Activated naive CD4-positive, alpha-beta T cell treated with anti-CD3 and anti-CD28 coated beads, Interleukin-2, amount 10 ng/mL, durations not matched to agents 7 days and 5 days (primary cell): ENCODE data around the gene EXOC4.
"Not testable (repeated sequence)": the region's sequence is repeated elsewhere in the genome, so short reads cannot be mapped to it uniquely, and the experiment has no call there.

Source experiments
- CTCF ChIA-PET: fragments of 350-600 bp; sonication (Branson Sonifier 250); formaldehyde crosslinking; loops from one replicate; lab custom pipeline; 2021; ENCODE audit warnings: antibody characterized with exemption; lab: Charles Lee
- DNase-seq: peaks from one replicate; pipeline ENCODE4 v3.0.0-alpha.2; 2020
- H3K27ac Mint-ChIP-seq: one replicate; pipeline ENCODE4 v1.8.0; 2021; ENCODE audit warnings: mild to moderate bottlenecking, moderate library complexity, mixed read lengths
- H3K27me3 Mint-ChIP-seq: one replicate; pipeline ENCODE4 v1.8.0; 2021; ENCODE audit warnings: mild to moderate bottlenecking, mixed read lengths
- H3K36me3 Mint-ChIP-seq: one replicate; pipeline ENCODE4 v1.8.0; 2021; ENCODE audit warnings: mixed read lengths
- H3K4me1 Mint-ChIP-seq: one replicate; pipeline ENCODE4 v1.8.0; 2021; ENCODE audit warnings: mixed read lengths
- H3K4me3 Mint-ChIP-seq: one replicate; pipeline ENCODE4 v1.8.0; 2021; ENCODE audit warnings: mild to moderate bottlenecking, moderate library complexity, mixed read lengths
- H3K9me3 Mint-ChIP-seq: one replicate; pipeline ENCODE4 v1.8.0; 2021; ENCODE audit warnings: mixed read lengths

Gene EXOC4

DNA sequence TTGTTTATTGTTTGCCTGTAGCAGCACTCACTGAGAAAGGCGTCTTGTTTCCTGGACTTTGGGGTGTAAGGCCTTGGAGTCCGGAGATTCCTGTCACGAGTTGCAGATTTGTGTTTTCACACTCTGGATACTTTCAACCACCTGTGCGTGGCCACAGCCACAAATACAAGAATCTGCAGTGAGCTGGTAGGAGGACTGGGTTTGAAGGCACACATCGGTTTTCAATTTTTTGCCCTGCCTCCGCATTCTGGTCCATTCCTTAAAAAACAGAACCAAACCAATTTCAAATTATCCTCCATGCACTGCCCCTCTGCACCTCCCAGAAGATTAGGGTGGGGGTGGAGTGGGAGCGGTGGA is 619 bp downstream of the EXOC4 start:
- Mint-ChIP-seq H3K4me1 (peaks cover 37% of the 10 kb centered on the region), H3K36me3 (peaks cover 11% of the 10 kb centered on the region), H3K4me3 (peak overlapping the region; percentile 95), H3K27ac (peak overlapping the region; percentile 95), H3K9me3 (no peaks in the 10 kb centered on the region), H3K27me3 (no peaks in the 10 kb centered on the region)
- DNase-seq, result peak; percentile 22
- CTCF ChIA-PET, result no interaction called here

DNA sequence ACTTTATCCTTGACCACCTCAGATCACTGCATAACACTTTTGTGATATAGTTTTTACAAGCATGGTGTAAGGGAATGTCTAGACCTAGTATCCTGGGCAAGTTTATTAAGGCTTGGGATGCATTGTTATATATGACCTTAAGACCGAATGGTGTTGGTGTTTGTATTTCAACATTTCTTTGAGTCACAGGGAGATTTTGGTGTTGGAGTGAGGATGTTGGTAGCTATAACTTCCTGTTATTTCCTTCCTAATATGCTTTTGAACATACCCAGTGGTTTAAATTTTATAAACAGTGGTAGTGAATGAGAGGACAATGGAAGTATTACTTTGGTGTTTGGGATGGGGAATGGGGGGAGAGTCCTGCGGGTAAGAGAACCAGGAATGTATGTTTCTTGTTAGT is 2.6 kb downstream of the EXOC4 start:
- CTCF ChIA-PET, result interaction anchor here (1.1 kb wide), 1 partner anchor 179 kb away, joined by 3 read pairs; no protein-coding TSS in a partner anchor
- H3K27ac Mint-ChIP-seq, result no peak overlapping the region
- H3K4me3 Mint-ChIP-seq, result no peak overlapping the region
- no peaks in the 10 kb centered on the region for H3K27me3 Mint-ChIP-seq
- no peaks in the 10 kb centered on the region for H3K9me3 Mint-ChIP-seq
- H3K4me1 Mint-ChIP-seq, result peaks cover 37% of the 10 kb centered on the region
- peaks cover 11% of the 10 kb centered on the region for H3K36me3 Mint-ChIP-seq
- no peak for DNase-seq

DNA sequence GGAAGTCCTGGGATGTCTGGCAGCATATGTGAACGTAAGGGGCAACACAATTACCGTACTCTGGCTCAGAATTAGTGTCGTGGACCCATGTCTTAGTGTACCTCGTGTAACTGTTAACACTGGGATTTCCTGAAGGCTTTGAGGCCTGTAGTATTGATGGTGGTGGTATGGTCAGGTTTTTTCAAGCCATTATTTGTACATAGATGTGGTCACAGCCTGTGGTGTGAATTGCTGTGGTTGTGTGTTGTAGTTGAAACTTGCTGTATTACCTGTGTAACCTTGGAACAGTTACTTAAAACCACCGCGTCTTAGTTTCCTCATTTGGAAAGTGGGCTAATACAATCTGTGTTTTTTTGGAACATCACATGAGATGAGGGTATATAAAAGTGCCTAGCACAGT is 5.3 kb downstream of the EXOC4 start:
- Mint-ChIP-seq H3K4me1 (peaks cover 29% of the 10 kb centered on the region), H3K9me3 (no peaks in the 10 kb centered on the region), H3K36me3 (peaks cover 9% of the 10 kb centered on the region), H3K27me3 (no peaks in the 10 kb centered on the region), H3K27ac (no peak overlapping the region), H3K4me3 (no peak overlapping the region)
- no peak for DNase-seq
- CTCF ChIA-PET, result no interaction called here

DNA sequence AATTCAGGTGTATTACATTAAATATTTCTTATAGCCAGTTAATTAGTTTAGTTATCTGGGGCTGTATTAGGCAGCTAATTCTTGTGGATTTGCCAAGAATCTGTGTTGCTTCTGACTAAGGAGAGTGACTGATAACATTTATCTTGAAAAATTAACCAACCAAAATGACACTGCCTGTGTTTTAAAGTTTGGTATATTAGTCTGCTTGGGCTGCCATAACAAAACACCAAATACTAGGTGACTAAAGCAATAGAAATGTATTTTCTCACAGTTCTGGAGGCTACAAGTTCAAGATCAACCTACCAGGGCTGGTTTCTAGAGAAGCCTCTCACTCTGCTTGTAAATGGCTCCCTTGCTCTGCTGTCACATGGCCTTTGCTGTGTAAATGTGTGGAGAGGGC is 12.9 kb downstream of the EXOC4 start:
- Mint-ChIP-seq H3K4me1 (peaks cover 3% of the 10 kb centered on the region), H3K9me3 (no peaks in the 10 kb centered on the region), H3K27me3 (no peaks in the 10 kb centered on the region), H3K27ac (no peak overlapping the region), H3K36me3 (peaks cover 9% of the 10 kb centered on the region), H3K4me3 (no peak overlapping the region)
- CTCF ChIA-PET, result interaction anchor here (0.6 kb wide), 1 partner anchor 491 kb away, joined by 3 read pairs; no protein-coding TSS in a partner anchor
- DNase-seq, result no peak

DNA sequence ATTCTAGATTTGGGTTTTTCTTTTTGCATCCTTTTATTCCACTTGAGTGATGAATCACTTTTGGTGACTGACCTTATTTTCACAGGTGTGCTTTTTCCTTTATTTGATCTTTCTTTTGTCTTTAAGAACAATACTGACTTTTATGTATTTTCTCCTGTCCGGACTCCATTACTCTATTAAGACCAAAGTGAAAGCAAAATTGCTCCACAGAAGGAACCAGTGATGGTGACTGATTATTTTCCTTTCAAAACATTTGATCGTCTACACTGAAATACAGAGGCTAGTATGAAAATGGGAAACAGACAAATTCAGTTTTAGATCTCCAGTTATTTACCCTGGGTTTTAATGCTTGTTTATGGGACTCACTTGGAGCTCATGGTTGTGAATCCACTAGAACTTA is 15.5 kb downstream of the EXOC4 start:
- no peak for DNase-seq
- Mint-ChIP-seq H3K27me3 (no peaks in the 10 kb centered on the region), H3K4me3 (no peak overlapping the region), H3K27ac (no peak overlapping the region), H3K4me1 (peaks cover 3% of the 10 kb centered on the region), H3K9me3 (no peaks in the 10 kb centered on the region), H3K36me3 (peaks cover 9% of the 10 kb centered on the region)
- CTCF ChIA-PET, result no interaction called here

DNA sequence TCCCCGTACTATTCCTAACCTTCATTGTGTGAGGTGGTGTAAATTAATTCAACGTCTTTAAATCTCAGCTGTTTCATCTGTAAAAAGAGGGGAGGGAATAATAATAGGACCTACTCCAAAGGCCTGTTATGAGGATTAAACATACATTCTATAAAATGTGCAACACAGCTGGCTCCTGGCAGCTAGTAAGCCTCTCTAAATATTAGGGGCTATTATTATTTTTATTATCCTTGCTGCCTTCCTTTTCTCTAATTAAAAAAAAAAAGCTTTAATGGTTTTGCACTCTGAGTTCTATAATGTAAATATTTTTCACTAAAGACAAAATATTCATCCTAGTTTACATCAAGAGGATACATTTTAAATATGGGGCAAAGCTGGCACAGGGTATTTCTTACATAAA is 19.5 kb downstream of the EXOC4 start:
- Mint-ChIP-seq H3K4me1 (peaks cover 3% of the 10 kb centered on the region), H3K4me3 (no peak overlapping the region), H3K27ac (no peak overlapping the region), H3K27me3 (no peaks in the 10 kb centered on the region), H3K36me3 (peaks cover 24% of the 10 kb centered on the region), H3K9me3 (no peaks in the 10 kb centered on the region)
- DNase-seq, result no peak
- CTCF ChIA-PET, result no interaction called here

DNA sequence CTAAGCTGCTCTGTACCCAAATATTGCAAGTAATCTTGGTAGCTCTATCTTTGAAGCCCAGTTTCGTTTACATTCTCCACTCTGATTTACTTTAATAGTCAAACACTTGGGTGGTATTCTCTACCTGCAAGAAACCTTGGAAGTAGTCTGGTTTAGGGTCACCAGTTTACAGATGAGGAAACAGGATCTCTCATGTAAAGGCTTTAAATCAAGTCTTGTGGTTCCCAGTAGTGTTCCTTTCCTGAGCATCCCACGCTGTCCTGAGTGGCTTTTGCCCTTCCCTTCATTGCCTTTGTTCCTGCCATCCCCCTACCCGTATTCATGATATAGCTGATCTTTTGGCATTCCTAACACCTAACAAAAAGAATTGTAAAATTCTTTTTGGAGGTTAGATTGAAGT is 20.3 kb downstream of the EXOC4 start:
- DNase-seq, result no peak
- Mint-ChIP-seq H3K4me1 (peaks cover 2% of the 10 kb centered on the region), H3K27me3 (no peaks in the 10 kb centered on the region), H3K9me3 (no peaks in the 10 kb centered on the region), H3K27ac (no peak overlapping the region), H3K4me3 (no peak overlapping the region), H3K36me3 (peaks cover 28% of the 10 kb centered on the region)
- CTCF ChIA-PET, result no interaction called here

DNA sequence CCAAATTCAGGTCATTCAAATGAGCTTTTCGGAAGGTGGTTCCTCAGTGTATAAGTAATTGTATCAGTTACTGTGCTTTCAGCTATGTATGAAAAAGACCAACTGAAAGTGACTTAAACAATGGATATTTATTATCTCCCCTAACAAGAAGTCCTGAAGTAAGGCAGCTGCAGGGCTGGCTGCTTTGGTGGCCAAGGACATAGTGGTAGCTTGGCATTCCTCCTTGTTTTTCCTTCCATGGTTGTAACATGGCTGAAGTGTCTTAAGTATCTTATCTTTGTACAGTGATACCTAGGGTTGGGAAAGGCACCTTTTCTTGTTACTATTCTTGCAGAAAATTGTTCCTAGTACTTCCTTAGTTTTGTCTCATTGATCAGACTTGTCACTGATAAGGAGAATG is 21.4 kb downstream of the EXOC4 start:
- H3K4me1 Mint-ChIP-seq, result no peaks in the 10 kb centered on the region
- H3K27ac Mint-ChIP-seq, result no peak overlapping the region
- H3K4me3 Mint-ChIP-seq, result no peak overlapping the region
- no peak for DNase-seq
- CTCF ChIA-PET, result no interaction called here
- no peaks in the 10 kb centered on the region for H3K27me3 Mint-ChIP-seq
- H3K9me3 Mint-ChIP-seq, result no peaks in the 10 kb centered on the region
- H3K36me3 Mint-ChIP-seq, result peaks cover 36% of the 10 kb centered on the region

DNA sequence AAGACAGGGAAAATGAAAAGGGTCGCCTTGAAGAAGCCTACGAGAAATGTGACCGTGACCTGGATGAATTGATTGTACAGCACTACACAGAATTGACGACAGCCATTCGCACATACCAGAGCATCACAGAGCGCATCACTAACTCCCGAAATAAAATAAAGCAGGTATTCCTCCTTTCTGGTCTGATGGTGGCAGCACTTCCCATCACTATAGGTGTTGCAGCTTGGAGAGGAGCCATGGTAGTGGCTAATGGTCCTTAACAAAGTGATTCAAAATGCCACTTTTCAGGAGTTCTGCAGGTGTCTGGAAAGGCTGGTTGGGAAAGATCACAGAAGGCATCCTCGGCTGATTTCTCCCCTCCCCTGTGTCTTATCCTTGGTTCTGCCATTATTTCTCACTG is 22.1 kb downstream of the EXOC4 start:
- Mint-ChIP-seq H3K4me1 (no peaks in the 10 kb centered on the region), H3K27me3 (no peaks in the 10 kb centered on the region), H3K27ac (no peak overlapping the region), H3K9me3 (no peaks in the 10 kb centered on the region), H3K36me3 (peaks cover 39% of the 10 kb centered on the region), H3K4me3 (no peak overlapping the region)
- CTCF ChIA-PET, result no interaction called here
- DNase-seq, result no peak

DNA sequence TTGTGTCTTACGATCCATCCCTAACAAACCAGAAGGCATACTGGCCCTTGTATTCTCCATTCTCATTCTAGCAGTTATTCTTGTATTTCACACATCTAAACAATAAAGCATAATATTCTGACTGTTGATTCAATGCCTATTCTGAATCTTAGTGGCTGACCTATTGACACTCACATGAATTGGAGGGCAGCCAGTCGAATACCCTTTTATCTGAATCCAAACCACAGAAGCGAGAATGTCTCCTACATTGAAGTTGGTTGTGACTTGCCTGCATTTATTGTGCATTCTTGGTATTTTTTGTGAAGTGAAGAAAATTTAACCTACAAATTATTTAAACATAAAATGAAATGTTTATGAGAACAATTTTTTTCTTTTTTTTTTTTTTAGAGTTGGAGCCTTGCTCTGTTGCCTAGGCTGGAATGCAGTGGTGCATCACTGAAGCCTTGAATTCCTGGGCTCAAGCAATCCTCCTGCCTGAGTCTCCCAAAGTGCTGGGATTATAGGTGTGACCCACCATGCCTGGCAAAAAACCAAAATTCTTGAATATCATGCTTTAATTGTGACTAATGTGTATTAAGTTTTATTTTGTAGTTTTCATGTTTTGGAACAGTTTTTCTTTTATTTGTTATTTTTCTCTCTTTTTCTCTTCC is 22.7 kb downstream of the EXOC4 start:
- Mint-ChIP-seq H3K4me3 (no peak overlapping the region), H3K27ac (no peak overlapping the region), H3K27me3 (no peaks in the 10 kb centered on the region), H3K9me3 (no peaks in the 10 kb centered on the region), H3K36me3 (peaks cover 35% of the 10 kb centered on the region), H3K4me1 (no peaks in the 10 kb centered on the region)
- CTCF ChIA-PET, result no interaction called here
- DNase-seq, result no peak

DNA sequence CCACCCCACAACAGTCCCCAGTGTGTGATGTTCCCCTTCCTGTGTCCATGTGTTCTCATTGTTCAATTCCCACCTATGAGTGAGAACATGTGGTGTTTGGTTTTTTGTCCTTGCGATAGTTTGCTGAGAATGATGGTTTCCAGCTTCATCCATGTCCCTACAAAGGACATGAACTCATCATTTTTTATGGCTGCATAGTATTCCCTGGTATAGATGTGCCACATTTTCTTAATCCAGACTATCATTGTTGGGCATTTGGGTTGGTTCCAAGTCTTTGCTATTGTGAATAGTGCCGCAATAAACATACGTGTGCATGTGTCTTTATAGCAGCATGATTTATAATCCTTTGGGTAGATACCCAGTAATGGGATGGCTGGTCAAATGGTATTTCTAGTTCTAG is 26.1 kb downstream of the EXOC4 start:
- H3K4me3 Mint-ChIP-seq, H3K27me3 Mint-ChIP-seq, DNase-seq, H3K27ac Mint-ChIP-seq, H3K9me3 Mint-ChIP-seq, H3K4me1 Mint-ChIP-seq: not testable (repeated sequence)
- CTCF ChIA-PET, result interaction anchor here (0.8 kb wide), 1 partner anchor 12 kb away, joined by 3 read pairs; no protein-coding TSS in a partner anchor
- H3K36me3 Mint-ChIP-seq, result peaks cover 35% of the 10 kb centered on the region

DNA sequence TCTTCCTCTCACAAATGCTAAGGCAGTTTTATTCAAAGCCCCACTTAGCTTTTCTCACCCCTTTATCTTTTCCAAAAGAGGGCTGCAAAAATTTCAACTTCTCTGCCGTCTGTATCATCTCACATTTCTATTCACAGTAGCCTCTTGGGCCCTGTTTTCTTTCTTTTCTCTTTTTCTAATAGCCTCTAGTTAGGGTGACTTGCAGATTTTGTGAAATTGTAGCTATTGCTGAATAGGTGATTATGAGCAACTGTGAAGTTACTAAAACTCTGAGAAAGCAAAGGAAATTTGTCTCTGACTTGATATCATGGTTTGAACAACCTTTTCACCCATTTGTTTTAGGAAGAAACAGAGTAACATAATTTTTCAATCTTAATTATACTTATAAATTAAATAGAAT is 29.2 kb downstream of the EXOC4 start:
- Mint-ChIP-seq H3K27ac (no peak overlapping the region), H3K4me1 (no peaks in the 10 kb centered on the region), H3K27me3 (no peaks in the 10 kb centered on the region), H3K4me3 (no peak overlapping the region), H3K9me3 (no peaks in the 10 kb centered on the region), H3K36me3 (peaks cover 21% of the 10 kb centered on the region)
- DNase-seq, result no peak
- CTCF ChIA-PET, result interaction anchor here (1.1 kb wide), 1 partner anchor 11 kb away, joined by 4 read pairs; no protein-coding TSS in a partner anchor

DNA sequence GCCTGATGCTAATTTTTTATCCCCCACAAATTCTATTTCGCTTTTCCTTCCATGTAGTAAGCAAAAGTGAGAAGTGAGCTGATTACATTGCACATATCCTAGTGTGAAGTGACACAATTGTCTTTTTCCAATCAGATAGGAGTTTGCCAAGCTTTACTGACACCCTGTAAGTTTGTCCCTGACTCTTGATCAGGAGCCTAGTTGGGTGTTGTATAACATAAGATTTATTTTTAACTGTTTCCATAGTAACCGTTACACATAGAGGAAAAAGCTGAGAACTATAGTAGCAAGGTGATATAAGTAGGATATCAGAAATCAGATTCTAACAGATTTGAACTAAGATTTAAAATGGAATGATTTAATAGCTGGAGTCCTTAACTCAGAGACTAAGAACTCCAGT is 31.2 kb downstream of the EXOC4 start:
- no peak overlapping the region for H3K4me3 Mint-ChIP-seq
- CTCF ChIA-PET, result no interaction called here
- no peaks in the 10 kb centered on the region for H3K27me3 Mint-ChIP-seq
- no peak overlapping the region for H3K27ac Mint-ChIP-seq
- DNase-seq, result no peak
- H3K9me3 Mint-ChIP-seq, result no peaks in the 10 kb centered on the region
- H3K36me3 Mint-ChIP-seq, result peaks cover 12% of the 10 kb centered on the region
- no peaks in the 10 kb centered on the region for H3K4me1 Mint-ChIP-seq

DNA sequence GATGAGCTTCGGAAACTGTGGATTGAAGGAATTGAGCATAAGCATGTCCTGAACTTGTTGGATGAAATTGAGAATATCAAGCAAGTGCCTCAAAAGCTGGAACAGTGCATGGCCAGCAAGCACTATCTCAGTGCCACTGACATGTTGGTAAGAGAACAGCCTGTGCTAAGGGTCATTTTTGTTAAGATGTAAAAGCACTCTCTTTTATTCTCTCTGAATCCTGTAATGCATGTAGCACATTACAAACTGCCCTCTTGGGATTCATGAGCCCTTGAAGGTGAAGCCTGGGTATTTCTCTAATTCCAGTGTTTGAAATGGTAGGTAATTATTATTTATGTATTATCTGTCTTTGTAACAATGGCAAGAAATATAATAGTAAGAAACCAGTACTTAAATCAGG is 36.1 kb downstream of the EXOC4 start:
- Mint-ChIP-seq H3K36me3 (peaks cover 31% of the 10 kb centered on the region), H3K4me3 (no peak overlapping the region), H3K4me1 (no peaks in the 10 kb centered on the region), H3K27ac (no peak overlapping the region), H3K27me3 (no peaks in the 10 kb centered on the region), H3K9me3 (no peaks in the 10 kb centered on the region)
- CTCF ChIA-PET, result no interaction called here
- no peak for DNase-seq

DNA sequence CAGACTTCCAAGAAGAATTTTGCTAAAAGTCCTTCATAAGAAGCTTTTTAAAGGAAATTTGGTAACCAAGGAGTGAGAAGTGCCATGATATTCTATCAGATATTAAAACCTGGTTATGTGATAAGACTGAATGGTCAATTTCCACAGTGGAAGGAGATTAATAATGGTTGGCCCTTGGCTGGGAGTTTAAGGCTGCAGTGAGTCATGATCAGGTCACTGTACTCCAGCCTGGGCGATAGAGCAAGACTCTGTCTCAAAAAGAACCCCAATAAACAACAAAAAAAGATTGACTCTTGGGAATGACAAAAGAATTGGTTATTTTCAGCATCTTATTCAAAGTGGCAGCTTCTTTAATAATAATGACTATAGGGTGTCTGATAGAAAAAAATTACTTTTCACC is 37.2 kb downstream of the EXOC4 start:
- Mint-ChIP-seq H3K4me3 (no peak overlapping the region), H3K36me3 (peaks cover 31% of the 10 kb centered on the region), H3K27ac (no peak overlapping the region), H3K9me3 (no peaks in the 10 kb centered on the region), H3K27me3 (no peaks in the 10 kb centered on the region), H3K4me1 (no peaks in the 10 kb centered on the region)
- DNase-seq, result no peak
- CTCF ChIA-PET, result no interaction called here
